GM23338 (cell line): Measurements from ENCODE around the gene DRC3. TPM values are rescaled to one million over a fixed set of nuclear protein-coding genes. Genes with fewer than 3 reads are reported as not detected.

Experiments
- ATAC-seq: fragments of 200-7000 bp; cut with Tn5 transposase; 3 replicates; pipeline ENCODE4 v1.9.1; 2020
- DNase-seq: peaks from one replicate; pipeline ENCODE4 v3.0.0-alpha.2; 2015; ENCODE audit warnings: low spot score
- H2AFZ ChIP-seq: fragments of 200-600 bp; sonication (generic); 2 replicates; pipeline ENCODE4 v1.8.0; 2016; ENCODE audit warnings: antibody characterized with exemption, mild to moderate bottlenecking, moderate library complexity
- H3F3A ChIP-seq: fragments of 200-600 bp; sonication (generic); replicated peaks from 2 replicates; pipeline ENCODE4 v1.8.0; 2017; ENCODE audit warnings: antibody characterized with exemption, mixed run types, low read depth
- H3K27ac ChIP-seq: fragments of 200-600 bp; sonication (generic); 2 replicates; pipeline ENCODE4 v1.6.1; 2016; ENCODE audit warnings: low read depth
- H3K27me3 ChIP-seq: fragments of 200-600 bp; sonication (generic); 2 replicates; pipeline ENCODE4 v1.8.0; 2016; ENCODE audit warnings: mild to moderate bottlenecking, mixed run types, moderate library complexity; ENCODE audit not compliant: insufficient read depth
- H3K36me3 ChIP-seq: fragments of 200-600 bp; sonication (generic); 2 replicates; pipeline ENCODE4 v1.8.0; 2016; ENCODE audit warnings: mild to moderate bottlenecking; ENCODE audit not compliant: insufficient read depth
- H3K4me1 ChIP-seq: fragments of 200-600 bp; sonication (generic); 2 replicates; pipeline ENCODE4 v1.8.0; 2016; ENCODE audit warnings: mild to moderate bottlenecking, moderate library complexity; ENCODE audit not compliant: insufficient read depth
- H3K4me2 ChIP-seq: fragments of 200-600 bp; sonication (generic); 2 replicates; pipeline ENCODE4 v1.7.1; 2017; ENCODE audit warnings: mixed run types
- H3K4me3 ChIP-seq: fragments of 200-600 bp; sonication (generic); 2 replicates; pipeline ENCODE4 v1.6.1; 2016; ENCODE audit warnings: mixed run types
- H3K79me2 ChIP-seq: fragments of 200-600 bp; sonication (generic); replicated peaks from 2 replicates; pipeline ENCODE4 v1.8.0; 2017; ENCODE audit warnings: mild to moderate bottlenecking; ENCODE audit not compliant: insufficient read depth
- H3K9me2 ChIP-seq: fragments of 200-600 bp; sonication (generic); 2 replicates; pipeline ENCODE4 v1.8.0; 2017; ENCODE audit not compliant: insufficient read depth
- H4K20me1 ChIP-seq: fragments of 200-600 bp; sonication (generic); replicated peaks from 2 replicates; pipeline ENCODE4 v1.8.0; 2017; ENCODE audit warnings: mild to moderate bottlenecking; ENCODE audit not compliant: insufficient read depth
- H3K27ac Mint-ChIP-seq: 2 replicates; pipeline ENCODE4 v1.8.0; 2020; ENCODE audit warnings: inconsistent platforms, mild to moderate bottlenecking, moderate library complexity, mixed read lengths
- H3K27me3 Mint-ChIP-seq: 3 replicates; pipeline ENCODE4 v1.8.0; 2022; ENCODE audit warnings: low read depth, mild to moderate bottlenecking, moderate library complexity, mixed read lengths, inconsistent platforms; ENCODE audit not compliant: insufficient read depth, poor library complexity
- H3K36me3 Mint-ChIP-seq: 3 replicates; pipeline ENCODE4 v1.8.0; 2021; ENCODE audit warnings: low read depth, mild to moderate bottlenecking, inconsistent platforms, moderate library complexity, mixed read lengths
- H3K4me1 Mint-ChIP-seq: 3 replicates; pipeline ENCODE4 v1.8.0; 2020; ENCODE audit warnings: mild to moderate bottlenecking, inconsistent platforms, mixed read lengths
- H3K4me3 Mint-ChIP-seq: 3 replicates; pipeline ENCODE4 v1.8.0; 2021; ENCODE audit warnings: moderate library complexity, mild to moderate bottlenecking, inconsistent platforms, mixed read lengths
- H3K9me3 Mint-ChIP-seq: 3 replicates; pipeline ENCODE4 v1.8.0; 2020; ENCODE audit warnings: moderate library complexity, mild to moderate bottlenecking, inconsistent platforms, mixed read lengths
- CREB1 ChIP-seq: fragments of 250-450 bp; sonication (Bioruptor Pico); IDR thresholded peaks from 2 replicates; pipeline ENCODE4 v1.5.0; 2020; ENCODE audit warnings: low read depth, mild to moderate bottlenecking, moderate library complexity
- CTCF ChIP-seq, 2 experiments: fragments of 200-600 bp in 1 of 2; sonication (generic) in 1 of 2; conservative IDR thresholded peaks; 2 replicates each; pipeline versions ENCODE4 v1.5.1 to v1.6.1; 2016 to 2017; ENCODE audit warnings: antibody characterized with exemption in 2 of 2, low read depth in 2 of 2, mild to moderate bottlenecking in 2 of 2, moderate library complexity in 1 of 2
- ETS1 ChIP-seq: IDR thresholded peaks from 2 replicates; pipeline ENCODE4 v1.6.1; 2016; ENCODE audit warnings: antibody characterized with exemption
- EZH2 ChIP-seq: fragments of 200-600 bp; sonication (generic); IDR thresholded peaks from one replicate; pipeline ENCODE4 v1.8.0; 2017; ENCODE audit warnings: antibody characterized with exemption, mild to moderate bottlenecking, low read depth; ENCODE audit not compliant: unreplicated experiment
- EZH2phosphoT487 ChIP-seq: fragments of 200-600 bp; sonication (generic); IDR thresholded peaks from one replicate; pipeline ENCODE4 v1.8.1; 2018; ENCODE audit warnings: antibody characterized with exemption; ENCODE audit not compliant: unreplicated experiment
- JUNB ChIP-seq: IDR thresholded peaks from one replicate; pipeline ENCODE4 v1.6.1; 2016; ENCODE audit warnings: antibody characterized with exemption; ENCODE audit not compliant: unreplicated experiment
- NANOG ChIP-seq: IDR thresholded peaks from 2 replicates; pipeline ENCODE4 v1.6.1; 2016; ENCODE audit warnings: antibody characterized with exemption, borderline replicate concordance
- POLR2AphosphoS5 ChIP-seq: IDR thresholded peaks from 2 replicates; pipeline ENCODE4 v1.6.1; 2016; ENCODE audit warnings: antibody characterized with exemption, low read depth
- REST ChIP-seq: IDR thresholded peaks from one replicate; pipeline ENCODE4 v1.6.1; 2018; ENCODE audit warnings: antibody characterized with exemption; ENCODE audit not compliant: unreplicated experiment
- STAT1 ChIP-seq: IDR thresholded peaks from one replicate; pipeline ENCODE4 v1.6.1; 2016; ENCODE audit warnings: antibody characterized with exemption; ENCODE audit not compliant: unreplicated experiment
- ZNF114 ChIP-seq: fragments of 250-450 bp; sonication (Bioruptor Pico); IDR thresholded peaks from 2 replicates; pipeline ENCODE4 v1.5.0; 2020; ENCODE audit warnings: mild to moderate bottlenecking, moderate library complexity
- ZNF331 ChIP-seq: fragments of 250-450 bp; sonication (Bioruptor Pico); IDR thresholded peaks from 2 replicates; pipeline ENCODE4 v1.5.0; 2020; ENCODE audit warnings: low read depth, mild to moderate bottlenecking, moderate library complexity
- polyA plus RNA-seq: library from polyadenylated mRNA; unstranded; fragments of >200 nt; fragmentation: Nextera tagmentation; extraction: Ambion mirVana; gene quantifications from 2 replicates; pipeline ENCODE4 v1.2.1, GENCODE V29; 2016
- total RNA-seq: library from RNA; depleted of rRNA; stranded (reverse); fragments of >200 nt; shearing (Covaris generic); gene quantifications from 2 replicates; pipeline ENCODE4 v1.2.3, GENCODE V29; 2014
- TF ChIP-seq, protein P1 (sequence below): fragments of 250-450 bp; sonication (Bioruptor Pico); IDR thresholded peaks from 2 replicates; pipeline ENCODE4 v1.5.0; 2020; ENCODE audit warnings: mild to moderate bottlenecking, moderate library complexity

The DRC3 gene
- total and polyA plus RNA-seq, 2 experiments from 2014 or later = 1.1 TPM; not detected in 1

- H3K36me3 Mint-ChIP-seq = no peaks in the 10 kb centered on the region
- no peaks in the 10 kb centered on the region for H3K4me1 Mint-ChIP-seq
These were observed 8.7 kb downstream of the DRC3 start for GRCh38 chr17:17981330-17981729.

More at GRCh38 chr17:17981330-17981729, 8.7 kb downstream of the DRC3 start:
- Histone ChIP-seq H3K27me3 (no peaks in the 10 kb centered on the region), H3K4me2 (no peak overlapping the region), H3K4me3 (no peak overlapping the region), H3K9me2 (no peaks in the 10 kb centered on the region), H3K36me3 (no peaks in the 10 kb centered on the region), H2AFZ (no peak overlapping the region; the same call in 1 of the 2 replicates), H4K20me1 (no peaks in the 10 kb centered on the region), H3K4me1 (no peaks in the 10 kb centered on the region), H3K27ac (no peak overlapping the region), H3F3A (no peaks in the 10 kb centered on the region), H3K79me2 (no peaks in the 10 kb centered on the region)
- Mint-ChIP-seq H3K9me3 (no peaks in the 10 kb centered on the region), H3K27me3 (peaks cover 2% of the 10 kb centered on the region), H3K4me3 (no peak overlapping the region), H3K27ac (no peak overlapping the region)
- no peak for ATAC-seq
- no peak for DNase-seq
- TF ChIP-seq, protein P1, sequence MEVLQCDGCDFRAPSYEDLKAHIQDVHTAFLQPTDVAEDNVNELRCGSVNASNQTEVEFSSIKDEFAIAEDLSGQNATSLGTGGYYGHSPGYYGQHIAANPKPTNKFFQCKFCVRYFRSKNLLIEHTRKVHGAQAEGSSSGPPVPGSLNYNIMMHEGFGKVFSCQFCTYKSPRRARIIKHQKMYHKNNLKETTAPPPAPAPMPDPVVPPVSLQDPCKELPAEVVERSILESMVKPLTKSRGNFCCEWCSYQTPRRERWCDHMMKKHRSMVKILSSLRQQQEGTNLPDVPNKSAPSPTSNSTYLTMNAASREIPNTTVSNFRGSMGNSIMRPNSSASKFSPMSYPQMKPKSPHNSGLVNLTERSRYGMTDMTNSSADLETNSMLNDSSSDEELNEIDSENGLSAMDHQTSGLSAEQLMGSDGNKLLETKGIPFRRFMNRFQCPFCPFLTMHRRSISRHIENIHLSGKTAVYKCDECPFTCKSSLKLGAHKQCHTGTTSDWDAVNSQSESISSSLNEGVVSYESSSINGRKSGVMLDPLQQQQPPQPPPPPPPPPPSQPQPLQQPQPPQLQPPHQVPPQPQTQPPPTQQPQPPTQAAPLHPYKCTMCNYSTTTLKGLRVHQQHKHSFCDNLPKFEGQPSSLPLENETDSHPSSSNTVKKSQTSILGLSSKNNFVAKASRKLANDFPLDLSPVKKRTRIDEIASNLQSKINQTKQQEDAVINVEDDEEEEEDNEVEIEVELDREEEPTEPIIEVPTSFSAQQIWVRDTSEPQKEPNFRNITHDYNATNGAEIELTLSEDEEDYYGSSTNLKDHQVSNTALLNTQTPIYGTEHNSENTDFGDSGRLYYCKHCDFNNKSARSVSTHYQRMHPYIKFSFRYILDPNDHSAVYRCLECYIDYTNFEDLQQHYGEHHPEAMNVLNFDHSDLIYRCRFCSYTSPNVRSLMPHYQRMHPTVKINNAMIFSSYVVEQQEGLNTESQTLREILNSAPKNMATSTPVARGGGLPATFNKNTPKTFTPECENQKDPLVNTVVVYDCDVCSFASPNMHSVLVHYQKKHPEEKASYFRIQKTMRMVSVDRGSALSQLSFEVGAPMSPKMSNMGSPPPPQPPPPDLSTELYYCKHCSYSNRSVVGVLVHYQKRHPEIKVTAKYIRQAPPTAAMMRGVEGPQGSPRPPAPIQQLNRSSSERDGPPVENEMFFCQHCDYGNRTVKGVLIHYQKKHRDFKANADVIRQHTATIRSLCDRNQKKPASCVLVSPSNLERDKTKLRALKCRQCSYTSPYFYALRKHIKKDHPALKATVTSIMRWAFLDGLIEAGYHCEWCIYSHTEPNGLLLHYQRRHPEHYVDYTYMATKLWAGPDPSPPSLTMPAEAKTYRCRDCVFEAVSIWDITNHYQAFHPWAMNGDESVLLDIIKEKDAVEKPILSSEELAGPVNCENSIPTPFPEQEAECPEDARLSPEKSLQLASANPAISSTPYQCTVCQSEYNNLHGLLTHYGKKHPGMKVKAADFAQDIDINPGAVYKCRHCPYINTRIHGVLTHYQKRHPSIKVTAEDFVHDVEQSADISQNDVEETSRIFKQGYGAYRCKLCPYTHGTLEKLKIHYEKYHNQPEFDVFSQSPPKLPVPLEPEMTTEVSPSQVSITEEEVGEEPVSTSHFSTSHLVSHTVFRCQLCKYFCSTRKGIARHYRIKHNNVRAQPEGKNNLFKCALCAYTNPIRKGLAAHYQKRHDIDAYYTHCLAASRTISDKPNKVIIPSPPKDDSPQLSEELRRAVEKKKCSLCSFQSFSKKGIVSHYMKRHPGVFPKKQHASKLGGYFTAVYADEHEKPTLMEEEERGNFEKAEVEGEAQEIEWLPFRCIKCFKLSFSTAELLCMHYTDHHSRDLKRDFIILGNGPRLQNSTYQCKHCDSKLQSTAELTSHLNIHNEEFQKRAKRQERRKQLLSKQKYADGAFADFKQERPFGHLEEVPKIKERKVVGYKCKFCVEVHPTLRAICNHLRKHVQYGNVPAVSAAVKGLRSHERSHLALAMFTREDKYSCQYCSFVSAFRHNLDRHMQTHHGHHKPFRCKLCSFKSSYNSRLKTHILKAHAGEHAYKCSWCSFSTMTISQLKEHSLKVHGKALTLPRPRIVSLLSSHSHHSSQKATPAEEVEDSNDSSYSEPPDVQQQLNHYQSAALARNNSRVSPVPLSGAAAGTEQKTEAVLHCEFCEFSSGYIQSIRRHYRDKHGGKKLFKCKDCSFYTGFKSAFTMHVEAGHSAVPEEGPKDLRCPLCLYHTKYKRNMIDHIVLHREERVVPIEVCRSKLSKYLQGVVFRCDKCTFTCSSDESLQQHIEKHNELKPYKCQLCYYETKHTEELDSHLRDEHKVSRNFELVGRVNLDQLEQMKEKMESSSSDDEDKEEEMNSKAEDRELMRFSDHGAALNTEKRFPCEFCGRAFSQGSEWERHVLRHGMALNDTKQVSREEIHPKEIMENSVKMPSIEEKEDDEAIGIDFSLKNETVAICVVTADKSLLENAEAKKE (CRISPR knock-in tag) = no peak
- TF ChIP-seq CTCF (conservative IDR thresholded peaks at IDR 0.05; ENCODE audit: low read depth in 2 of 2) (no peak), POLR2AphosphoS5 (no peak), CREB1 (CRISPR knock-in tag) (no peak), JUNB (no peak), ZNF114 (CRISPR knock-in tag) (no peak), EZH2 (no peak), EZH2phosphoT487 (no peak), ETS1 (no peak), REST (no peak), STAT1 (no peak), NANOG (no peak), ZNF331 (no peak)
